ENCODE results near the gene ADGRG7. TPM values are rescaled to one million over a fixed set of nuclear protein-coding genes. Genes with fewer than 3 reads are reported as not detected.

ADGRG7 gene
- total and polyA plus RNA-seq, 2 of the 13 experiments (the other 11 are each of a cell fraction or from before 2014, with no cell fraction given) = not detected

- no peak for FAIRE-seq
- in situ Hi-C loops (cut with HindIII; ENCODE audit: extremely low pct_ligation_motif_present, low pct_unique_long_range_greater_than_20kb) = loop anchor here (25.0 kb wide), 1 partner anchor 738 kb away; no protein-coding TSS in a partner anchor
Observed at GRCh38 chr3:100575704-100576103, 33.7 kb upstream of the ADGRG7 start.

More at GRCh38 chr3:100575704-100576103, 33.7 kb upstream of the ADGRG7 start:
- Histone ChIP-seq H3K9me3 (ENCODE audit: low read length) (no peaks in the 10 kb centered on the region), H3K4me2 (ENCODE audit: low read depth, low read length) (no peak overlapping the region), H3K9ac (ENCODE audit: insufficient read depth, low read depth, low read length) (no peak overlapping the region), H3K79me2 (ENCODE audit: insufficient read depth, low read length) (no peaks in the 10 kb centered on the region), H3K4me1 (ENCODE audit: insufficient read depth, low read length) (no peaks in the 10 kb centered on the region), H3K27ac (ENCODE audit: extremely low read length, insufficient read depth, low read length) (no peak overlapping the region), H3K36me3 (replicated peaks in 1 of 2; ENCODE audit: control insufficient read depth in 1 of 2, insufficient read depth in 2 of 2, low read length in 2 of 2) (peaks cover 0 to 2% of the 10 kb centered on the region in 2 experiments; a peak in 1 of 5 replicates), H3K4me3 (replicated peaks in 1 of 3; ENCODE audit: insufficient read depth in 1 of 3, low read depth in 2 of 3, low read length in 3 of 3) (no peak overlapping the region), H4K20me1 (ENCODE audit: insufficient read depth, low read length) (no peaks in the 10 kb centered on the region), H2AFZ (ENCODE audit: low read length) (no peak overlapping the region), H3K27me3 (ENCODE audit: control insufficient read depth in 1 of 2, insufficient read depth in 2 of 2, low read length in 2 of 2) (no peaks in the 10 kb centered on the region)
- DNase-seq (ENCODE audit: low spot score) (no peak), ATAC-seq (no peak)
- BruUV-seq (replicated peaks) = no TSS peak
- intact Hi-C loops (cut with micrococcal nuclease; ENCODE audit: unreplicated experiment) = no loop called here
- CTCF ChIA-PET (ENCODE audit: low intra/inter-chr PET ratio, low total read pairs) = no interaction called here
- POLR2A ChIA-PET = no interaction called here
- TF ChIP-seq ZSCAN30 (CRISPR knock-in tag; IDR thresholded peaks at IDR 0.05) = no peak
- no peak for TF ChIP-seq PRDM15 (CRISPR knock-in tag; IDR thresholded peaks at IDR 0.05)
- no peak for TF ChIP-seq ZNF782 (CRISPR knock-in tag; IDR thresholded peaks at IDR 0.05; ENCODE audit: borderline replicate concordance)
- TF ChIP-seq, protein P1, sequence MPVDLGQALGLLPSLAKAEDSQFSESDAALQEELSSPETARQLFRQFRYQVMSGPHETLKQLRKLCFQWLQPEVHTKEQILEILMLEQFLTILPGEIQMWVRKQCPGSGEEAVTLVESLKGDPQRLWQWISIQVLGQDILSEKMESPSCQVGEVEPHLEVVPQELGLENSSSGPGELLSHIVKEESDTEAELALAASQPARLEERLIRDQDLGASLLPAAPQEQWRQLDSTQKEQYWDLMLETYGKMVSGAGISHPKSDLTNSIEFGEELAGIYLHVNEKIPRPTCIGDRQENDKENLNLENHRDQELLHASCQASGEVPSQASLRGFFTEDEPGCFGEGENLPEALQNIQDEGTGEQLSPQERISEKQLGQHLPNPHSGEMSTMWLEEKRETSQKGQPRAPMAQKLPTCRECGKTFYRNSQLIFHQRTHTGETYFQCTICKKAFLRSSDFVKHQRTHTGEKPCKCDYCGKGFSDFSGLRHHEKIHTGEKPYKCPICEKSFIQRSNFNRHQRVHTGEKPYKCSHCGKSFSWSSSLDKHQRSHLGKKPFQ (CRISPR knock-in tag; IDR thresholded peaks at IDR 0.05; ENCODE audit: insufficient replicate concordance) = no peak
- no peak for TF ChIP-seq HBP1 (CRISPR knock-in tag; IDR thresholded peaks at IDR 0.05; ENCODE audit: low read depth)
- TF ChIP-seq, protein P2, sequence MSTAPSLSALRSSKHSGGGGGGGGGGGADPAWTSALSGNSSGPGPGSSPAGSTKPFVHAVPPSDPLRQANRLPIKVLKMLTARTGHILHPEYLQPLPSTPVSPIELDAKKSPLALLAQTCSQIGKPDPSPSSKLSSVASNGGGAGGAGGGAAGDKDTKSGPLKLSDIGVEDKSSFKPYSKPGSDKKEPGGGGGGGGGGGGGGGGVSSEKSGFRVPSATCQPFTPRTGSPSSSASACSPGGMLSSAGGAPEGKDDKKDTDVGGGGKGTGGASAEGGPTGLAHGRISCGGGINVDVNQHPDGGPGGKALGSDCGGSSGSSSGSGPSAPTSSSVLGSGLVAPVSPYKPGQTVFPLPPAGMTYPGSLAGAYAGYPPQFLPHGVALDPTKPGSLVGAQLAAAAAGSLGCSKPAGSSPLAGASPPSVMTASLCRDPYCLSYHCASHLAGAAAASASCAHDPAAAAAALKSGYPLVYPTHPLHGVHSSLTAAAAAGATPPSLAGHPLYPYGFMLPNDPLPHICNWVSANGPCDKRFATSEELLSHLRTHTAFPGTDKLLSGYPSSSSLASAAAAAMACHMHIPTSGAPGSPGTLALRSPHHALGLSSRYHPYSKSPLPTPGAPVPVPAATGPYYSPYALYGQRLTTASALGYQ (CRISPR knock-in tag; IDR thresholded peaks at IDR 0.05) = no peak
- no peak for TF ChIP-seq REXO4 (CRISPR knock-in tag; IDR thresholded peaks at IDR 0.05; ENCODE audit: borderline replicate concordance)
- no peak for TF ChIP-seq SRY (CRISPR knock-in tag; IDR thresholded peaks at IDR 0.05)
- TF ChIP-seq FOXC1 (CRISPR knock-in tag; IDR thresholded peaks at IDR 0.05; ENCODE audit: borderline replicate concordance) = no peak
- TF ChIP-seq ZSCAN21 (CRISPR knock-in tag; IDR thresholded peaks at IDR 0.05; ENCODE audit: borderline replicate concordance) = no peak
- no peak for TF ChIP-seq CEBPG (CRISPR knock-in tag; IDR thresholded peaks at IDR 0.05)
- TF ChIP-seq RFX3 (CRISPR knock-in tag; IDR thresholded peaks at IDR 0.05) = no peak
- TF ChIP-seq TCF7L2 (IDR thresholded peaks at IDR 0.05; ENCODE audit: low read depth, low read length) = no peak
- TF ChIP-seq MXD4 (CRISPR knock-in tag; IDR thresholded peaks at IDR 0.05) = no peak
- TF ChIP-seq ZFP36 (IDR thresholded peaks at IDR 0.05; ENCODE audit: borderline replicate concordance, low read depth, low read length, partially characterized antibody) = no peak
- WGBS (ENCODE audit: low lambda C conversion rate) = 93% methylated on average over 6 of the region's 6 CpGs
